ENCODE results near the gene HHLA2. TPM values are rescaled to one million over a fixed set of nuclear protein-coding genes. Genes with fewer than 3 reads are reported as not detected.
"Not testable (repeated sequence)": the region's sequence is repeated elsewhere in the genome, so short reads cannot be mapped to it uniquely, and the experiment has no call there.

Gene HHLA2
- total and polyA plus RNA-seq, 4 donors = 0.18 to 0.40 (median 0.28) TPM

DNA sequence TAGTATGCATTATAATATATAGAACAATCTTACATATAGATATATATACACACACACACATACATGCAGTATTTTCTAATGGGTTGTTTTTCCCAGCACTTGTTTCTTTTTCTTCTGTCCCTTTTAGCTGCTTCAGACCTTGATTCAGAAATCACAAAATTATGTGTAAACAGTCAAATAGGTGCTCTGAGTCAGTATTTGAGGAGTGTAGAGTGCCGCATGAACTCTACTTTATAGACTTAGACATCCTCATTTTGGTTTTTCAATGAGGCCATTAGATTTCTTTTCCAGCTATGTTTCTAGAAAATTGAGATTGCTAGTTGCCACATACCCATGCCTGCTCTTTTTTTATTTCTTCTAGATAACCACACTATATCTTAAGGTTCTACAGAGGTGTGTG is 58.2 kb downstream of the HHLA2 start:
- no CpG with 5 or more reads among the region's 1 CpG for WGBS (ENCODE audit: insufficient coverage)
- no peaks in the 10 kb centered on the region for H3K36me3 ChIP-seq (ENCODE audit: control insufficient read depth, insufficient read depth, low read length)
- no peak overlapping the region for H3K27ac ChIP-seq (ENCODE audit: low read depth, low read length)
- no peaks in the 10 kb centered on the region for H3K9me3 ChIP-seq (ENCODE audit: control insufficient read depth, insufficient read depth, low read length)
- no peaks in the 10 kb centered on the region for H3K27me3 ChIP-seq (ENCODE audit: control insufficient read depth, insufficient read depth, low read length)
- DNase-seq (ENCODE audit: low read depth in 4 of 6, low spot score in 6 of 6) = no peak
- H3K4me3 ChIP-seq (ENCODE audit: low read depth, low read length) = no peak overlapping the region
- no peaks in the 10 kb centered on the region for H3K4me1 ChIP-seq (ENCODE audit: control insufficient read depth, insufficient read depth, low read length)

DNA sequence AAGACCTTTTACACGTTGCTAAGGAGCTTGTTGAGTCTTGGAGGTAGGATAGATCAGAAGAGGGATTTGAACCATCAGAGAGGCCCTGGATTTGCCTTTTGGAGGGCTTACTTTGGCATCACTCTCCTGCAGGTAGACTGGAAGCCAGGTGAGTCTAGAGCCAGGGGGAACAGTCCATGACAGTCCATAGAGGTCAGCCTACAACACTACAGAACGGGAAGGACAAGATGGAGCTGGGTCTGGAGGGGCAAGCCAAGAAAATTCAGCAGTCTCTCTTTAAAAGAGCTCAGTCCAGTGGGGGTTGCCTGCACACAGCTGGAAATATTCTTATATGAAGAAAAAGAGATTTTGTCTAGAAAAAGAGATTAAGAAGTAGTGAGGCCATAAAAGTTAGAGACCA is 60.7 kb downstream of the HHLA2 start:
- H3K4me1 ChIP-seq (ENCODE audit: control insufficient read depth, insufficient read depth, low read length) = no peaks in the 10 kb centered on the region
- H3K9me3 ChIP-seq (ENCODE audit: control insufficient read depth, insufficient read depth, low read length) = no peaks in the 10 kb centered on the region
- DNase-seq (ENCODE audit: low read depth in 4 of 6, low spot score in 6 of 6) = no peak
- no peak overlapping the region for H3K27ac ChIP-seq (ENCODE audit: low read depth, low read length)
- no peak overlapping the region for H3K4me3 ChIP-seq (ENCODE audit: low read depth, low read length)
- no peaks in the 10 kb centered on the region for H3K27me3 ChIP-seq (ENCODE audit: control insufficient read depth, insufficient read depth, low read length)
- 90% methylated on average over 1 of the region's 2 CpGs for WGBS (ENCODE audit: insufficient coverage)
- no peaks in the 10 kb centered on the region for H3K36me3 ChIP-seq (ENCODE audit: control insufficient read depth, insufficient read depth, low read length)

DNA sequence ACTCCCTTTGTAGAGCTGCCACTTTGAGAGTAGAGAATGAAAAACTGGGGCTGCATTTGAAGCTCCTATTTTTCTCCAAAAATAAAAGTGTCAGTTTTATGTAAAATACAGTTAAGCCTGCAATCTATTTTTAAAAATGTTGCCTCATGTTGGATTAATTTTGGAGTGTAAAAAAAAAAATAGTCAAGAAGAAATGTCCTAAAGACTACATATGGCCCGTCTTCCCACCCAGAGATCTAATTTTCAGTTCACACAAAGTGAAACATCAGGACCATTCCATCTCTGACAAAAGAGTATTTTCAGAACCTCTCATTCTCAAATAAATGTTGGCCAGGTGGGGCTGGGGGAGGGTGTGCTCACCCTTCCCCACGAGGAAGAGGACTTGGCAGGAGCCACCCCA is 62.7 kb downstream of the HHLA2 start:
- DNase-seq (ENCODE audit: low read depth in 4 of 6, low spot score in 6 of 6) = no peak
- H3K9me3 ChIP-seq (ENCODE audit: control insufficient read depth, insufficient read depth, low read length) = no peaks in the 10 kb centered on the region
- 75% methylated on average over 1 of the region's 2 CpGs for WGBS (ENCODE audit: insufficient coverage)

DNA sequence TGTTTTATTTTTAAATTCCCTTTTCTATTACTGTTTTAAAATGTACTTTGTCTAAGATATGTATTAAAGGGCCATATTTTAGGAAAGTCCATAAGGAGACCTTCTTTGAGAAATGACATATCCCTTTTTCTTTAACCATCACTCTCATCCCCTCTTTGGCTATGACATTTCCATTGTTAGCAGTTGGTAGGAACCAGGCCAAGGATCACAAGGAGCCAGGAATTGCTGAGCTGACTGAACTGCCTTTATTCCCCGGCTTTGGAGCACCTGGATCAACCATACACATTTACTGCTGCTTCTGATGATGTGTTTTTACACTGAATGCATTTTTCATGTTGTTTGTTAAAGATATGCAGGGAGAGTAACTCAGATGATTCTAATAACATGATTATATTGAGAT is 79.7 kb downstream of the HHLA2 start:
- DNase-seq (ENCODE audit: low read depth in 4 of 6, low spot score in 6 of 6) = peak in 2 of 6 donors; percentile 18 to 50
- no CpG with 5 or more reads among the region's 1 CpG for WGBS (ENCODE audit: insufficient coverage)
- H3K36me3 ChIP-seq (ENCODE audit: control insufficient read depth, insufficient read depth, low read length) = no peaks in the 10 kb centered on the region

More for the DNA sequence above, 62.7 kb downstream of the HHLA2 start:
- Histone ChIP-seq H3K27ac (ENCODE audit: low read depth, low read length) (no peak overlapping the region), H3K27me3 (ENCODE audit: control insufficient read depth, insufficient read depth, low read length) (no peaks in the 10 kb centered on the region), H3K36me3 (ENCODE audit: control insufficient read depth, insufficient read depth, low read length) (no peaks in the 10 kb centered on the region), H3K4me1 (ENCODE audit: control insufficient read depth, insufficient read depth, low read length) (no peaks in the 10 kb centered on the region), H3K4me3 (ENCODE audit: low read depth, low read length) (no peak overlapping the region)

DNA sequence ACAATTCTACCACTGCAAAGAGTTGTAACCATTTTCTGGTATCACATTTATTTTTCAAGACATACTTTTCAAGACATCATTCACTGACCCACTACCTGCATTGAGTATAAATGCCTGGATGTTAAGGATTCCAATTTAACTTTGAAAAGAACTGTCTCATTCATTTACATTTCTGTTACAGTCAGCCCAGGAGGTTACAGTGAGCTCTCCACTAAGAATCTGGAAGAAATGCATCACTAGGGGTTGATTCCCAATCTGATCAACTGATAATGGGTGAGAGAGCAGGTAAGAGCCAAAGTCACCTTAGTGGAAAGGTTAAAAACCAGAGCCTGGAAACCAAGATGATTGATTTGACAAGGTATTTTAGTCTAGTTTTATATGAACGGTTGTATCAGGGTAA is 81.0 kb downstream of the HHLA2 start:
- DNase-seq (ENCODE audit: low read depth in 4 of 6, low spot score in 6 of 6) = no peak
- Histone ChIP-seq H3K4me3 (ENCODE audit: low read depth, low read length) (no peak overlapping the region), H3K27ac (ENCODE audit: low read depth, low read length) (no peak overlapping the region), H3K4me1 (ENCODE audit: control insufficient read depth, insufficient read depth, low read length) (no peaks in the 10 kb centered on the region), H3K9me3 (ENCODE audit: control insufficient read depth, insufficient read depth, low read length) (no peaks in the 10 kb centered on the region), H3K27me3 (ENCODE audit: control insufficient read depth, insufficient read depth, low read length) (no peaks in the 10 kb centered on the region), H3K36me3 (ENCODE audit: control insufficient read depth, insufficient read depth, low read length) (no peaks in the 10 kb centered on the region)
- WGBS (ENCODE audit: insufficient coverage) = 100% methylated on average over 1 of the region's 1 CpG

More for the DNA sequence above, 79.7 kb downstream of the HHLA2 start:
- H3K27me3 ChIP-seq (ENCODE audit: control insufficient read depth, insufficient read depth, low read length) = no peaks in the 10 kb centered on the region
- no peaks in the 10 kb centered on the region for H3K4me1 ChIP-seq (ENCODE audit: control insufficient read depth, insufficient read depth, low read length)
- no peaks in the 10 kb centered on the region for H3K9me3 ChIP-seq (ENCODE audit: control insufficient read depth, insufficient read depth, low read length)
- H3K4me3 ChIP-seq (ENCODE audit: low read depth, low read length) = no peak overlapping the region
- no peak overlapping the region for H3K27ac ChIP-seq (ENCODE audit: low read depth, low read length)

DNA sequence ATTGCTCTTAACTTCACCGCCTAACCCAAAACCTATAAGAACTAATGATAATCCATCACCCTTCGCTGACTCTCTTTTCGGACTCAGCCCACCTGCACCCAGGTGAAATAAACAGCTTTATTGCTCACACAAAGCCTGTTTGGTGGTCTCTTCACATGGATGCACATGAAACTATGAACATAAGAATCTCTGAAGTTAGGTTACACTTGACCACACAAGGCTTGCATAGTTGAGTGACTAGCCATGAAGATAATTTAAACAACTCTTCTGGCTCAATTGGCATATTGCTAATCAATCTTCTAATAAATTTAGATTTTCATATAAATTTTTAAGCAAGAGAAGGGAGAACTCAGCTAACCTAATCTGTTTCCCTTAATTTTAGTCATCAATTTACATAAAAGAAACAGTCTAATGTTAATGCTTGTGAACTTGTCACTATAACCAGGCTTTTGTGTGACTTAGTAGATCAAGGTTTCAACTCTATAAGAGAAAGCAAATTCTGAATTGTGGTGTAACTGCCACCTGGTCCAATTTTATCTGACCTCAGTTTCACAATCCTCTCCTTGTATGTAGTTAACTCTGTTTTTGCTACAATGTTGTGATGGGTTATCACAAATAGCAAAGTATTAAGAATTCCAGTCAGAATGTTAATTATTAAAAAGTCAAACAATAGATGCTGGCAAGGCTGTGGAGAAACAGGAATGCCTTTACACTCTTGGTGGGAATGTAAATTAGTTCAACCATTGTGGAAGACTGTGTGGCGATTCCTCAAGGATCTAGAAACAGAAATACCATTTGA is 82.0 kb downstream of the HHLA2 start:
- WGBS (ENCODE audit: insufficient coverage) = no CpG with 5 or more reads among the region's 4 CpGs
- no peaks in the 10 kb centered on the region for H3K27me3 ChIP-seq (ENCODE audit: control insufficient read depth, insufficient read depth, low read length)

DNA sequence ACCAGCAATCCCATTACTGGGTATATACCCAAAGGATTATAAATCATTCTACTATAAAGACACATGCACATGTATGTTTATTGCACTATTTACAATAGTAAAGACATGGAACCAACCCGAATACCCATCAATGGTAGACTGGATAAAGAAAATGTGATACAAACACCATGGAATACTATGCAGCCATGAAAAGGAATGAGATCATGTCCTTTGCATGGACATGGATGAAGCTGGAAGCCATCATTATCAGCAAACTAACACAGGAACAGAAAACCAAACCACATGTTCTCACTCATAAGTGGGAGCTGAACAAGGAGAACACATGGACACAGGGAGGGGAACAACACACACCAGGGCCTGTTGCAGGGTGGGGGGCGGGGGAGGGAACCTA is 82.6 kb downstream of the HHLA2 start:
- DNase-seq (ENCODE audit: low read depth in 4 of 6, low spot score in 6 of 6); H3K27ac ChIP-seq (ENCODE audit: low read depth, low read length); H3K9me3 ChIP-seq (ENCODE audit: control insufficient read depth, insufficient read depth, low read length); H3K36me3 ChIP-seq (ENCODE audit: control insufficient read depth, insufficient read depth, low read length); H3K27me3 ChIP-seq (ENCODE audit: control insufficient read depth, insufficient read depth, low read length); H3K4me3 ChIP-seq (ENCODE audit: low read depth, low read length); H3K4me1 ChIP-seq (ENCODE audit: control insufficient read depth, insufficient read depth, low read length): not testable (repeated sequence)
- no CpG with 5 or more reads among the region's 2 CpGs for WGBS (ENCODE audit: insufficient coverage)

More for the DNA sequence above, 82.0 kb downstream of the HHLA2 start:
- no peak for DNase-seq (ENCODE audit: low read depth in 4 of 6, low spot score in 6 of 6)
- no peak overlapping the region for H3K27ac ChIP-seq (ENCODE audit: low read depth, low read length)
- H3K4me1 ChIP-seq (ENCODE audit: control insufficient read depth, insufficient read depth, low read length) = no peaks in the 10 kb centered on the region
- H3K9me3 ChIP-seq (ENCODE audit: control insufficient read depth, insufficient read depth, low read length) = no peaks in the 10 kb centered on the region
- H3K36me3 ChIP-seq (ENCODE audit: control insufficient read depth, insufficient read depth, low read length) = no peaks in the 10 kb centered on the region
- H3K4me3 ChIP-seq (ENCODE audit: low read depth, low read length) = no peak overlapping the region

DNA sequence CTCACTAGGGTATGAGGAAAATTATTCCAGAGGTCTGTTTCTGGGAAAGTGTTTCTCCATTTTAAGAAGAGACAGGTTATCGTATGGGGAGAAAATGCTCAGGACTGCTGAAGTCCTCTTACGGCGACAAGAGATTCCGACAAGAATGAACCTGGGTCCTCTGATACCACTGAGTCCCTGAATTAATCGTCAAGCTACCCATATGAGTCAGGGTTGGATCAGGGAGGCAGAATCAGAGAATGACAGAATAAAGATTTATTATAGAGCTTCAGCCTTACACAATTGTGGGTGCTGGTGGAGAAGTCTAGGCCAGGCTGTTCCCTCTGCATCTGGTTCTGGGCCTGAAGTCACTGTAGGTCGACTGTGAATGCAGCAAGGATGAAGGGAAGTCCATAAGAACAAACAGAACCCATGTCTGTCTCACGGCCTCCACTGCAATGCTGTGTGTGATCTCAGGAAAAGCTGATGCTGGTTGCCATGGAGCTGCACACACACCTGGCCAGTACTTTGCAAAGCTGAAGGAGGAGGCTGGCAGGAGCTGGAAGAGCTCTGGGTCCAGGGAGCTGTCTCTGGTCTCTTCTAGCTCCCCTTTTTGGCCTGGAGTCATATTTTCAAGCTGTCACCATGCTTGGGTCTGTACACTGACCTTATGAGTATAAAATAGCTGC is 83.9 kb downstream of the HHLA2 start:
- WGBS (ENCODE audit: insufficient coverage) = 91% methylated on average over 7 of the region's 7 CpGs
- H3K4me3 ChIP-seq (ENCODE audit: low read depth, low read length) = no peak overlapping the region
- H3K9me3 ChIP-seq (ENCODE audit: control insufficient read depth, insufficient read depth, low read length) = no peaks in the 10 kb centered on the region
- H3K27me3 ChIP-seq (ENCODE audit: control insufficient read depth, insufficient read depth, low read length) = no peaks in the 10 kb centered on the region
- no peak overlapping the region for H3K27ac ChIP-seq (ENCODE audit: low read depth, low read length)
- DNase-seq (ENCODE audit: low read depth in 4 of 6, low spot score in 6 of 6) = no peak
- no peaks in the 10 kb centered on the region for H3K4me1 ChIP-seq (ENCODE audit: control insufficient read depth, insufficient read depth, low read length)
- H3K36me3 ChIP-seq (ENCODE audit: control insufficient read depth, insufficient read depth, low read length) = no peaks in the 10 kb centered on the region

DNA sequence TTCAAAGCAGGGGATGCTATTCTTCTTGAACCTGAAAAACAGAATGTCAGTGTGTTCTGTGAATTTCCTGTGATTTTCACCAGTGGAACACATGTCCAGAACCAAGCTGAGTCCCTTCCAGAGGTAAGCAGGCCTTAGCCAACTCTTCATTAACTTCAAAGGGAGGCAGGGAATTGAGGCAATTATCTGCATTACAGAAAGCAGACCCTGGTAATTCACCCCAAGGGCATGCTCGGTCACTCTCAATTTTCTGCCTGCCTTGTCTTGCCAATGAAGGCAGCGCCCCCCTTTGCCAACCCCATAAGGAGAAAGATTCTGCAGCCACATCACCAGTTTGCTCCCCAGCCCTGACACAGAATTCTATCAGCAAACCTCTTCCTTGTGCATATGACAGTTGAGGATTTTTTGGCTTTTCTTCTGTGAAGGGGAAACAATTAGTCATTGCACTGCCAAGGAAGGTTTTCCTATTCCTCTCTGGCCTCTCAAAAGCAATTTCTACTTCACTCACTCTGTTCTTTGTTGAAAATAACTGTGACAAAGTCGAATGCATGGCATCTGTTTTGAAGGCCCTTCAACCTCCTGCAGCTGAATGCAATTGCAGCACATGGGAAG is 85.3 kb downstream of the HHLA2 start:
- Histone ChIP-seq H3K27me3 (ENCODE audit: control insufficient read depth, insufficient read depth, low read length) (no peaks in the 10 kb centered on the region), H3K4me1 (ENCODE audit: control insufficient read depth, insufficient read depth, low read length) (no peaks in the 10 kb centered on the region), H3K36me3 (ENCODE audit: control insufficient read depth, insufficient read depth, low read length) (no peaks in the 10 kb centered on the region), H3K9me3 (ENCODE audit: control insufficient read depth, insufficient read depth, low read length) (no peaks in the 10 kb centered on the region), H3K27ac (ENCODE audit: low read depth, low read length) (no peak overlapping the region), H3K4me3 (ENCODE audit: low read depth, low read length) (no peak overlapping the region)
- 39% methylated on average over 3 of the region's 3 CpGs for WGBS (ENCODE audit: insufficient coverage)
- DNase-seq (ENCODE audit: low read depth in 4 of 6, low spot score in 6 of 6) = peak in 1 of 6 donors; percentile 71
